Nucleus accumbens (tissue), 56 donors: ENCODE data around the gene MYLIP.
A peak's percentile ranks its signal among the peaks of the same experiment; 100 is the strongest.
"Not testable (repeated sequence)": the region's sequence is repeated elsewhere in the genome, so short reads cannot be mapped to it uniquely, and the experiment has no call there.

Experiments
- DNase-seq, 56 donors: peaks; one replicate each; lab custom pipeline; 2025; lab: John Stamatoyannopoulos, UW

MYLIP gene

GRCh38 chr6:16166871-16167608, 38.2 kb downstream of the MYLIP start:
- no peak for DNase-seq

- no peak for DNase-seq
These were observed 39.2 kb downstream of the MYLIP start for GRCh38 chr6:16168121-16168520.

DNA sequence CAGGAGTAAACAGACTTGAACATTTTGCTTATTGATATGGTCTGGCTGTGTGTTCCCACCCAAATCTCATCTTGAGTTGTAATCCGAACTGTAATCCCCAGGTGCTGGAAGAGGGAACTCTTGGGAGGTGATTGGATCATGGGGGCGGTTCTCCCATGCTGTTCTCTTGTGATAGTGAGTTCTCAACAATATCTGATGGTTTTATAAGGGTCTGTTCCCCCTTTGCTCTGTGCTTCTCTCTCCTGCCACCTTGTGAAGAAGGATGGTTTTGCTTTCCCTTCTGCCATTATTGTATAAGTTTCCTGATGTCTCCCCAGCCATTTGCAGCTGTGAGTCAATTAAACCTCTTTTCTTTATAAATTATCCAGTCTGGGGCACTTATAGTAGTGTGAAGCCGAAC, 40.0 kb downstream of the MYLIP start:
- DNase-seq = peak in 8 of 56 donors; percentile 3 to 41 (median 14)

DNA sequence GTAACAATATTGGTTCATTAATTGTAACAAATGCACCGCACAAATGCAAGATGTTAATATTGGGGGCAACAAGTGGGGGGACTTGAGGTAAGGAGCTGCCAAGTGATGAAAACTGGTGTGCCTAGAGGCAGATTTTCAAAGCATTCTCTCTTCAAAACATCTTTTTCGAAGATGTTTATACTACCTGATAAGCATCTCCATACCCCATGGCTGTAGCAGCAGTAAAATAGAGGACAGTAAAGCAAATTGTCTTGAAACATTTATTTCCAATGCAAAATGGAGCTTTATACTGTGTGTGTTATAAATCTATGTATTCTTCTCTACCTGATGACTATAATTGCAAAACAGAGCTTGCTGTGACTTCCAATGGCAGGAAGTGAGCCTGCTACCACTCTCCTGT, 42.5 kb downstream of the MYLIP start:
- no peak for DNase-seq

GRCh38 chr6:16173167-16173940, 44.5 kb downstream of the MYLIP start:
- DNase-seq = no peak

- no peak for DNase-seq
These were observed 45.7 kb downstream of the MYLIP start for GRCh38 chr6:16174416-16175078.

DNA sequence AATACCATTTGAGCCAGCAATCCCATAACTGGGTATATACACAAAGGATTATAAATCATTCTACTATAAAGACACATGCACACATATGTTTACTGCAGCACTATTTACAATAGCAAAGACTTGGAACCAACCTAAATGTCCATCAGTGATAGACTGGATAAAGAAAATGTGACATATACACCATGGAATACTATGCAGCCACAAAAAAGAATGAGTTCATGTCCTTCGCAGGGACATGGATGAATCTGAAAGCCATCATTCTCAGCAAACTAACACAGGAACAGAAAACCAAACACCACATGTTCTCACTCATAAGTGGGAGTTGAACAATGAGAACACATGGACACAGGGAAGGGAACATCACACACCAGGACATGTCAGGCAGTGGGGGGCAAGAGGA, 47.7 kb downstream of the MYLIP start:
- DNase-seq = not testable (repeated sequence)

DNA sequence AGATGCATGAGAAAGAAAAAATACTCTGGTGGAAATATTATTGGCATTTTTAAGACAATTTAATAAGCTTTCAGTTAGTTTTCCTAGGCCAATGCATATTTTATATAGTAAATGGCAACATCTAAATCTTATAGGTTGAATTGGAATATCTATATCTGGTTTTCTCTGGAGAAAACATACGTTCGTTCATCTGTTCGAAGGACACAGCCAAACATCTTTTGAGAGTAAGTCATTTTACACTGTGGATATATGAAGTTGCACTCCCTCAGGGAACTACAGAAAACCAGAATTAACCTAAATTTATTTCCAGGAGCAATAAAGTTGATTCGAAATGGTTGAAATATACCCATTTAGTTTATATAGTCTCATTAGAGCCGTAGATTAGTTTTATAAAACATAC, 49.0 kb downstream of the MYLIP start:
- DNase-seq = no peak

- DNase-seq = no peak
These were observed 49.5 kb downstream of the MYLIP start for GRCh38 chr6:16178351-16178750.

GRCh38 chr6:16179063-16179462, 50.2 kb downstream of the MYLIP start:
- DNase-seq = no peak

DNA sequence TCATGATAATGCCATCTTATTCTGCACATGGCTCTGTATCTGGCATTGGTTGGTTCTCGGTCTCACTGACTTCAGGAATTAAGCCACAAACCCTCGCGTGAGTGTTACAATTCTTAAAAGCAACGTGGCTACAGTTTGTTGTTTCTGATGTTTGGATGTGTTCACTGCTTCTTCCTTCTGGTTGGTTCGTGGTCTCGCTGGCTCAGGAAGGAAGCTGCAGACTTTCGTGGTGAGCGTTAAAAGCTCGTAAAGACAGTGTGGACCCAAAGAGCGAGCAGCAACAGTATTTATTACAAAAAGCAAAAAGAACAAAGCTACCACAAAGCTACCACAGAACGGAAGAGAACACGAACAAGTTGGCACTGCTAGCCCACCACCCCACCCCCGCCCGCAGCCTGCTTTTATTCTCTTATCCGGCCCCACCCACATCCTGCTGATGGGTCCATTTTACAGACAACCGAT, 51.1 kb downstream of the MYLIP start:
- no peak for DNase-seq

- DNase-seq = no peak
These were observed 52.0 kb downstream of the MYLIP start for GRCh38 chr6:16180696-16181438.

GRCh38 chr6:16181439-16182297, 52.8 kb downstream of the MYLIP start:
- no peak for DNase-seq

GRCh38 chr6:16183187-16183664, 54.3 kb downstream of the MYLIP start:
- DNase-seq = no peak

DNA sequence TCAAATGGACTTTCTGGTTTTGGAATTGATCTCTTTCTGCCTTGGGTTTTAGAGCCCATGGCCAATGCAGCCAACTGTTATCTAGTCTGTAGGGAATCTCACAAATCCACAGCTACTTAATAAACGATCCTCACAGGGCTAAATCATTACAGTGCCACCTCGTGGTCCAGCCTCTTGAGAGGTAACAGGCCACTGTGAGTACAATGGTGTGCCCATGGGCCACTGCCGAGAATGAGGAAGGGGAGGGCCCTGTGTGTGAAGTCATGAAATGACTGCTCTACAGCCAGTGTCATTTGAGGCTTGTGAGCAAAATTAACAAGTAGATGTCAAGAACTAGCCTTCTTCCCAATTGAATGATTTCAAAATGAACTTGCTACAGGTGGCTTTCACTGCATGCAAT, 55.2 kb downstream of the MYLIP start:
- peak in 4 of 56 donors; percentile 5 to 30 (median 12) for DNase-seq

GRCh38 chr6:16184551-16184950, 55.7 kb downstream of the MYLIP start:
- no peak for DNase-seq

DNA sequence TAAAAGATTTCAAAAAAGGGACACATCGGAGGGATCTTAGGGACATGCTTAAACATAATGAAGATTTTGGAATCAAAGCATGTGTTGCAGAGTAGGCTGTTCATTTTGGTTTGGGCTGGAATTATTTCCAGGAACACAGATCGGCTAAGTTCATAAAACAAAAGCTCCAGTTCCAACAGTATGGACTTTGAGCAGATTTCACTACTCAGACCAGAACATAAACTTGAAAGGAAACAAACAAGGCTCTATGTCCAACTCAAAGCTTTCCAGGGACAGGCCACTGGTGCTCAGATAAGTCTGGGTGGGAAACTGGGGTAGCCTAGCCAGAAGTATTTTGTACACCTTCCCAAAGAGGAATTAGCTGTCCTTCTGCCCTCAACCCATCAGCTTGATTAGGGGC, 58.3 kb downstream of the MYLIP start:
- DNase-seq = no peak

DNA sequence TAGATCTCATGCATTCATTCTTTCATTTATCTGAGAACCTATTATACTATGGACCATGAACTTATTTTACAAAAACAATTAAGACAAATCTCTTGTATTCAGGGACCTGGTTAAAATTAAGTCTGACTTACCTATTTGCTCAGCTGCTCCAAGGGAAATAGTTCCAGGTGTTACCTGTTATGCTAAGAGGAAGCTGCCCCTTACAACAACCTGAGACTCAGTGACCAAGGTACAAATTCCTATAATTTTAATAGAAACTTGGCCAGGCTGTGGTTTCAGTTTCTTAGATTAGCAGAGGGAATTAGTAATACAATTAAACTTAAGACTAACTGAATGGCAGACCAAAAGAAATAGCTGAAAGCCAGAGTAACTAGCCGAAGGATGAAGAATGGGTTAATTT, 61.3 kb downstream of the MYLIP start:
- DNase-seq = no peak

DNA sequence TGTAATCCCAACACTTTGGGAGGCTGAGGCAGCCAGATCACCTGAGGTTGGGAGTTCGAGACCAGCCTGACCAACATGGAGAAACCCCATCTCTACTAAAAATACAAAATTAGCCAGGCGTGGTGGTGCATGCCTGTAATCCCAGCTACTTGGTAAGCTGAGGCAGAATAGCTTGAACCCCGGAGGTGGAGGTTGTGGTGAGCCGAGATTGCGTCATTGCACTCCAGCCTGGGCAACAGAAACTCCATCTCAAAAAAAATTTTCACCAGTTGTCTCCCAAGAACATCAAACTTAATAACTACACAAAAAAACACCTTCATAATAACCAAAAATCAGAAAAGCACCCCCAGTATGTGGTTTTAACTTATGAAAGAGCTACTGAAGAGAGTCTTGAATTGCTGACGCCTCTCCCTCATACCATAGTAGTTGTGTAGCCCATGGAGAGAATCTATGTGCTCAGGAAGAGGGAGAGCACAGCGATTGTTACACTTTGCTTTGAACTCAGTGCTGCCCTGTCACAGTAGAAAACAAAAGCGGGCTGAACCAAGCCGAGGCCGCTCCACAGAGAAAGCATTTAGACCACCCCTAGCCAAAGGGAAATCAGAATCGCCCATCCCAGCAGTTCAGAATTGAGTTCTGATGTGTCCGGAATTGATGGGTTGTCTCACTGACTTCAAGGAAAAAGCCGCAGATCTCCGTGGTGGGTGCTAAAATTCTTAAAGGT, 67.5 kb downstream of the MYLIP start:
- DNase-seq = no peak
